HK-2 (cell line): Measurements from ENCODE around the gene AMDHD2.

Source experiments
- DNase-seq: peaks from one replicate; pipeline ENCODE4 v3.0.0-alpha.2; 2018; ENCODE audit not compliant: unreplicated experiment

Gene AMDHD2

DNA sequence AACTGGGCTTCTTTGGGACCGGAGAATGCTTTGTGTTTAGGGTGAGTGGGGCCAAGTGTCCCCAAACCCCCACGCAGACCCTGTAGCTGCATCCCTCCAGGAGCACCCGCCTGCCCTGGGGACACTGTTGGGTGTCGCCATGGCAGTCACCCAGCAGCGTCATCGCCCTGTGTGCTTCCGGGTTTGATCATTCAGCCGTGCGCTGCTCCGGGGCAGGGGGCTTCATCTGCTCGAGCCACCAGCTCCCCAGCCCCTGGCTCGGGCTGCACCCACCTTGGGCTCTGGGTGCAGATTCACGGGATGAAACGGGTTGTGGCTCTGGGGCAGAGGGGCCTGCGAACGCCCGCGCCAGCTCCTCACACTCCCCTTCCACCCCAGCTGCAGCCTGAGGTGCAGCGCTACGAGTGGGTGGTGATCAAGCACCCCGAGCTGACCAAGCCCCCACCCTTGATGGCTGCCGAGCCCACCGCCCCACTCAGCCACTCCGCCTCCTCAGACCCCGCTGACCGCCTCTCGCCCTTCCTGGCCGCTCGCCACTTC is 20.2 kb upstream of the AMDHD2 start:
- DNase-seq = no peak

DNA sequence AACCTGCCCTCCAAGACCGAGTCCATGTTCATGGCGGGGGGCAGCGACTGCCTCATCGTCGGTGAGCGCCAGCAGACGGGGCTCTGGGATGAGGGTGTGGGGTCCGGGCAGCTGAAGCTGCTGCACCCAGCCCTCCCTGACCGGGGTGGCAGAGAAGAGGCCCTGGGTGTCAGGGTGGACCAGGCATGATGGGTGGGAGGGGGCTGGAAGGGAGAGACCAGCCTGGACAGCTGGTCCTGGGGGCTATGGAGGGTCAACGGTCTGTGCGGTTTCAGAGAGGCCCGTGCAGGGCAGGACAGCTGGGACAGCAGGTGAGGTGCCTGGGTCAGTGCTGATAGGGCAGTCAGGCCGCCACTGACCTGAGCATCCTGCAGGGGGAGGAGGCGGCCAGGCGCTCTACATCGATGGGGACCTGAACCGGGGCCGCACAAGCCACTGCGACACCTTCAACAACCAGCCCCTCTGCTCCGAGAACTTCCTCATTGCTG is 19.7 kb upstream of the AMDHD2 start:
- no peak for DNase-seq

DNA sequence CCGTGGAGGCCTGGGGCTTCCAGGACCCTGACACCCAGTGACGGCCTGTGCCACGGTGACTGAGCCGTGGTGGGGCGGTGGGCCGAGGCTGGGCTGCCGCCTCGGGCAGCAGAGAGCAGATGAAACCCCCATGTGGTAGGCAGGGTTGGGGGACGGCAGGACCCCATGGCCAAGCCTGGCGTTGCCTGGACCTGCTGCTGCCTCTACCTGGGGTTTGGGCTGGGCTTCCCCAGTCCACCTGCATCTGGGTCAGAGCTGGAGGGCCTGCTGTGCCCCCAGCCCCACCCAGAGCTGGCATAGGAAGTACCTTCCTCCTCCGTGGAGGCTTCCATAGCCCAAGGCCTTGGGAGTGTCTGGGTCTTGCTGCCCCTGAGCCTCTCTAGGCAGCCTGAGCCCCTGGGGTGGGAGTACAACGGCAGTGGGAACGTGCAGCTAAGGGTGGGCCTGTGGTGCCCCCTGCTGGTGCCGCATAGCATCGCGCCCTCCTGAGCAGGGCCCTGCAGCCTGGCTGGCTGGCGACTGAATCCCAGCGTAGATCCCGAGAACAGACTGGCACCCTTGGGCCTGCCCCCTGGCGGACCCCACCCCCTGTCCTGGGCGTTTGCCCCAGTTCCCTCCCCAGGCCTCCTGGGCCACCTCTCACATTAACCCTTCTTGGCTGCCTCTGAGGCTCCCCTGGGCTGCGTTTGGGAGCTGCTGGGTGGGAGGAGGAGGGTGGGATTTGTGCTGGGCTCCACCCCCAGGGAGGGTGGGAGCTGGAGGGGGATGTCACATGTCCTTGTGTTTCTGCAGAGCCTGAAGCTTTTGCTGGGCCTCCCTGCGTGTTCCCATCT is 19.0 kb upstream of the AMDHD2 start:
- peak; percentile 82 for DNase-seq

DNA sequence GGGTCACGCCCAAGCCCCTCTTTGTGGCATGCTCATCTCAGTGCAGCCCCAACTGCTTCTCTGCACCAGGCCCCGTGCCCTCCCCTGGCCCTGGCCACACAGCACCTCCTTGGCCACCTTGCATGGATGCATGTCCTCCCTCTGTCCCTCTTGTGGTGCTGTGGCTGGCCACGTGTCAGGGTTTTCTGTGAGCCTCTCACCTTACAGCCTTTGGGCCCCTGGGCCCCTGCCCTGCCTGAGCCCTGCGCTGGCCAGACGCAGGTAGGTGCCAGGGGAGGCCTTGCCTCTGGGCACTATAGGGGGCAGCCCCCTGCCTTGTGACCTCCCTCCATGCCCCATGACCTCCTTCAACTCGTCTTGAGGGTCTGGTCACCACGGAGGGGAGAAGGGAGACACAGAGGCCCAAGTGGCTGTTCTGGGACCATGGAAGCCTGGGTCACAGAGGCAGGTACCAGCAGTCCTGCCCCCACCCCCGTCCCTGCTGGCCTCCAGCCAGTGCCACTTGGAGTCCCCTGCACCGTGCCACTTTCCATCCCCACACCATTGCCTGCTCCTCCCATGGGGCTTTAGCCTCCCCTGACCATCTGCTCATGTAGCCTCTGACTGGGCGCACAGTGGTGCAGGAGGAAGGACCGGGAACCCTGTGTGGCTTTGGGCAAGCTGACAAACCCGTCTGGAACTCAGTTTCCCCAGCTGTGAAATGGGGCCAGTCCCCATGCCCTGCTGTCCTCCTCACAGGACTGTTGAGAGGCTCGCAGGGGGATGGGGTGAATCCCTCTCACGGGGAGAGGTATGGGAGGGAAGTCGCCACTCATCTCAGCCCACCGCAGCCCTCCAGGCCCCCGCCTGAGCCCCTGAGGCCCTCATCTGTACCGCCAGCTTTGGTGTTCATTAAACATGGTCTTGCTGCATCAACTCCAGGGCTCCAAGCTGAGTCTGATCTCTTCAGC is 17.9 kb upstream of the AMDHD2 start:
- DNase-seq = no peak

DNA sequence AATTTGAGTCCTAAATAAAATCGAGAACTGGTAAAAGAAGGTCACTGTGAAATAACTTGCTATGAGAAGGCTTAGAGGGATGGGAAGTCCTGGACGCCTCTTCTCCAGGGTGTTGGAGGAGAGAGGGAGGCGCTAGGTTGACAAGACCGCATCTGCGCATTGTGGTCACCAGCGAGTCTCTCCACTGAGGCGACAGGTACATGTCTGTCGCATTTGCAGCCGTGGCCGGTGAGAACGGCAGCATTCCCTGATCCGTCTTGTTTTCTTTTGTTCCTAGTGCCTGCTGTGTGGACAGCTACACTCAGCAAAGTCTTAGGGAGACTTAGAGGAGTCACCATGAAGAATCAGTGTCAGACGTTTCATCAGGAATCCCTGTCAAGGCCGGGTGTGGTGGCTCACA is 14.5 kb upstream of the AMDHD2 start:
- DNase-seq = no peak

DNA sequence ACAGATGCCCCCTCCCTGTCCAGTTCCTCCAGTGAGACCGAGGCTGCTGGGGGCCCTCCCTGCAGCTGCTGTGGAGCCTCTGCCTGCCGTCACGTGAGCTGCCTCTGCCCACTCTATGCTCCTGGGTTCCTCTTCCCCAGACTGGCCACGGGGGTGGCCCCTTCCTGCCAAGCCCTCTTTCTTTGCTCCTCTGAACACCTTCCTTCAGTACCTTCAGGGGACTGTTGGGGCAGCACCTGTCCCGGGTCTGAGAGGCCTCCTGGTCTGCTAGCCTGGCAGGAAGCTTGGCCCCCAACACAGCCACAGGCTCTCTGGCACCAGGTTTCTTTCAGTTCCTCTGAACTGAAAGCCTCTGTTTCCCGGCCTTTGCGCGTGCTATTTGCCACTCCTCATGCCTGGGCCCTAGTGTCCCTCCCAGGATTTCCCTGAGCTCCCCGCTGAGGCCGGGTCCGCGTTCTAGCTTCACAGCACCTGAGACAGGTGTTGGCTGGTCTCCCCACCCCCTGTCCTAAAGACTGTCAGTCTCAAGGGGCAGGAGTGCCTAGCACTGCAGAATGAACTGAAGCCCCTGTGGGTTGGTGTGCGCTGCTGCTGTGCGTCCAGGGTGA is 13.0 kb upstream of the AMDHD2 start:
- DNase-seq = no peak

DNA sequence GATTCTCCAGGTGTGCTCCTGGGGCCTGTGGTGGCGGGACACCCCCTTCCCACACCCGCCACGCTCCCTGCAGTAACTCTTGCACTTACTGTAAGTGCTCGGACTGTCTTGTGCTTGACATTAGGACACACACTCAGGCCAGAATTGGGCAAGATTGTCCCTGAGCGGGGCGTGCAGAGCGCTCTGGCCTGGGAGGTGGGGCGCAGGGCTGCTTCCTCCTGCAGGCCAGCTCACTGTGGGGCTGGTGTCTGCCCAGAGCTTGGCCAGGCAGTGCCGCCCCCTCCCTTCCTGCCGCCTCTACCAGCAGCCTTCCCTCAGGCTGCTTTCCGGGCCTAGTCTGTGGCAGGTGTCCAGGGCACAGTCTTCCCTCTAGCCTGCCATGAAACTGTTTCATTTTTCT is 12.5 kb upstream of the AMDHD2 start:
- no peak for DNase-seq

DNA sequence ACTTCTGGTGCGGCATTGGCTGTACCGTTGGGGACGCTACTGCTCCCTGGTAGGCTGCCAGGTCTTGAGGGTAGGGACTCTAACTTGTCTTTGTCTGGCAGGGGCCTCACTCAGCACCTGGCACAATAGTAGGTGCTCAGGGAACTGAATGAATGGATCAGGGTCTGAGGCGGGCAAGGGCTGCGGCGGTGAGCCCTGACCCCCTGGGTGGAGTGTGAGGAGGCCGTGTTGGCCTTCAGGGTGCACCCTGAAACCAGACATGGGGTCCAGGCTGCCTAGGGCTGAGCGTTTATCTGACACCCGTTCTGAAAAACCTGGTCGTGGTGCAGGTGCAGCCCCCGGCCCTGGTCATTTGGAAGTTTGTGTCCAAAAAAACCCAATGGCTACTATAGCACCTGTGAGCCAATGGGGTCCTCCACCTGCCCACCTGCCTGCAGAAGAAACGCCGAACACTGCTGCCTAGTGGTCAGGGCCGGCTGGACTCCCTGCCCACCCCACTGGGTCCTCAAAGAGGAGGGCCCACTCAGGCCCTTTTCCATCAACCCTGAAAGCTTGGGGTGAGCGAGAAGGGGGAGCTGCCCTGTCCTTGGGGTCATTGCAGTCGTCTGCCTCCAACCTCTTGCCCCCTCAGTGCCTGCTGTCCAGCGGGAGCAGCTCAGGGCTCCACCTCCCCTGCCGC is 11.3 kb upstream of the AMDHD2 start:
- DNase-seq = no peak

DNA sequence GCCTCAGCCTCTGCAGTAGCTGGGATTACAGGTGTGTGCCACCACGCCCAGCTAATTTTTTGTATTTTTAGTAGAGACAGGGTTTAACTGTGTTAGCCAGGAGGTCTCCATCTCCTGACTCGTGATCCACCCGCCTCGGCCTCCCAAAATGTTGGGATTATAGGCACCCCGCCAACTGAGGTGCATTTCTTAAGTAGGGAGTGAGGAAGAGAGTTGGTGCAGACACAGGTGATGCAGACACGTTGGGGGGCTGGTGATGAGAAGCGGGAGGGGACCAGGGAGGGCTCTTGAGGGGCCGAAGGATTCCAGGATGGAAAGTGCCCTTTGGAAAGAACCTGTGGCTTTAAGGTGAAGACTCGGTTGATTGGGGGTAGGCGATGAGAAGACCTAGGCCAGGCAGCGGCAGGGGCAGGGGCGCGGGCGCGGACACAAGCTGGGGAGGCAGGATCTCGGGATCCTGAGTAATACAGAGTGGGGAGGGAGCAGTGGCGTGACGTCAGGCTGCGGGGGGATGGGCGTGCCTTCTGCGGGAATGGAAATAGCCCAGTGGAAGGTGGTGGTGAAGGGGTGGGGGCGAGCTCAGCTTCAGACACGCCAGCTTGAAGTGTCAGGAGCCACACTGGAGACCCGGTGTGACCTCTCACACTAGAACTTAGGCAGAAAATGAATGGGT is 8.9 kb upstream of the AMDHD2 start:
- no peak for DNase-seq

DNA sequence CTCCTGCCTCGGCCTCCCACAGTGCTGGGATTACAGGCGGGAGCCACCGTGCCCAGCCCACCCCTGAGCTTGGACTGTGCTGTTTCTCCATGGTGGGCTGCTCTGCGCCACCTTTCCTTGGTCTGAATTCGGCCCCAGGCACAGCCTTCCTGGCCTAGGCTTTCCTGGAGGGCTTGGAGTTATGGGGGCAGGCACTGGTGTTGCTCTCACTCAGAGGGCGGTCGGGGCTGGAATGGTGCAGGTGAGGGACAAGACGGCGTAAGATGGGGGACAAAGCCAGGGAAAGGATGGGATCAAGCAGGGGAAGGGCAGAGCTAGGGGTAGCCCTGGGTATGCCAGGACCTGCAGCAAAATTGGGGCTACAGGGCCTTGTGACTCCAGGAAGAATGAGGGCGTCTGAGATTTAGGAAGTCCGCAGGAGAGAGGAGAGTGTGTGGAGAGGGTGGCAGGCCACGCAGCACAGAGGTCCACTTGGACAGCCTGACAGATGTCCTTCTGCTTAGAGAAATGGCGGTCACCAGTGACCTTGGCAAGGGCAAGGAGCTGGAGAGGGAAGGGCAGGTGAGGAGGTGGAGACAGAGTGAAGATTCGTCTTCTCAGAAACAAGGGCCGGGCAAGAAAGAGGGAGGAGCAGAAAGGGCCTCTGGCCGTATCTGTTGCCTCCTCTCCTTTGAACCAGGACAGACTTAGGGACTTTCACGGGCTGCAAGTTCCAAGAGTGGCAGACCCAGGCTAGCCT is 8.0 kb upstream of the AMDHD2 start:
- no peak for DNase-seq

DNA sequence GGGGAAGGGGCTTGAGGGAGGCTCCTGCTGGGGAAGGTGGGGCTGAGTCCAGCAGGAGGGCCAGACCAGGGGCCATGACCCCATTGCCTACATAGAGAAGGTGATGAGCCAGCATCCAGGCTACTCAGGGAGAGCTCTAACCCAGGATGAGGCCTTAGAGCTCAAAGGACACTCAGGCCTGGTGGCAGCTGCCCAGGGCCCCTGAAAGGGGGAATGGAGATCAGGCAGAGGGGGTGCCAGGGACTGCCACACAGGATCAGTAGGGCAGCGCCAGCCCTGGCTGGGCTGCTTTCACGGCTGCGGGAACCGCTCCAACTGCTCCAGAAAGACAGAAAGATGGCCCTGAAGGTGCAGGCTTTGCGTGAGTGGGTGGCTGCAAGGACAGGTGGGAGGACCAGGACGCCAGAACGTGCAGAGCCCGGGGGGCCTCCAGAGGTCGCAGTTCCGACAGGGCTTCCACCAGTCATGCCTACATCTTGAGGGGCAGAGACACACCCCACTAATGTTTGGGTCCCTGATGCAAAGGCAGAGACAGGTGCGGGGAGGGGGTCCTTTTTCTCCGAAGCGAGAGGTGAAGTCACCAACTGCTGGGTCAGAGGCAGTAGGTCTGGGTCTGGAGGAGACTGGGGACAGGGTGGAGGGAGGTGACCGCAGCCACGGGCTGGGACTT is 7.3 kb upstream of the AMDHD2 start:
- no peak for DNase-seq

DNA sequence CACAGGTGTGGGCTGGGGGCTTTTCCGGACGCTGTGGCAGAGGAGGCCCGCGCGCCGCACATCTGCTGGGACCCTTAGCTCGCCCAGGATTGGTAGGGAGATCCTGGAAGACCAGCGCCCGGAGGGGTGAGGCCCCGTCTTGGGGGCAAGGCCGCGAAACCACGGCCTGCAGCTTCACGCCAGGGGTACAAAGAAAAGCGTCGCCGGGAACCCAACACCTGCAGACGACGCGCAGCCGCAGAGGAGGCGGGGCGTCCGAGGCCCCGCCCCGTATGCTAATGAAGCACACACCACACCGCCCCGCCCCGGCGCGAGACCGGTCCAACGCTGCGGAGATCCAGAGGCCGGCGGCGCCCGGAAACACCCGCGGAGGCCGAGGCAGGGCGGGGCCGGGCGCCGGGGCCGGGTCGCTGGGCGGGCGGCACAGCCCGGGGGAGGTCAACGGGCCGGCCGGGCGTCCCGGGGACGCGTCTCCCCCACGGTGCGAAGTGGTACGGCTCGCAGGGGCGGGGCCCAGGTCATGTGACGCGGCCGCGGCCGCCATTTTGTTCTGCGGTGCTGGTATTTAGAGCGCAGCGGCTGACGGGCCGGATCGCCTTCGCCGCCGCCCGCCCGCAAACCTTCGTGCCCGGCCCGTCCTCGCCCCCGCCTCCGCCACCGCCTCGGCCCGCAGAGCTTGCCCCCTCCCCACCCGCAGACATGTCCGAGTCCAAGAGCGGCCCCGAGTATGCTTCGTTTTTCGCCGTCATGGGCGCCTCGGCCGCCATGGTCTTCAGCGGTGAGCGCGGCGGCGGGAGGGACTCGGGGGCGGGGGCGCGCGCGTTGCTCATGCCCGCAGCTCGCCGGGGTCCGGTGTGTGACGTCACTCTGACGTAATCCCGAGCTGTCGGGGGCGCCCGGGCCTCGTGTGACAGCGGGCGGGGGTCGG is 6.5 kb upstream of the AMDHD2 start, which contains the start of gene ATP6V0C:
Gene ATP6V0C, plus strand, starts transcription at position 548 of the 928 bp plus-strand sequence. Its CDS starts 152 bp downstream, at position 700.
- DNase-seq = peak; percentile 84

DNA sequence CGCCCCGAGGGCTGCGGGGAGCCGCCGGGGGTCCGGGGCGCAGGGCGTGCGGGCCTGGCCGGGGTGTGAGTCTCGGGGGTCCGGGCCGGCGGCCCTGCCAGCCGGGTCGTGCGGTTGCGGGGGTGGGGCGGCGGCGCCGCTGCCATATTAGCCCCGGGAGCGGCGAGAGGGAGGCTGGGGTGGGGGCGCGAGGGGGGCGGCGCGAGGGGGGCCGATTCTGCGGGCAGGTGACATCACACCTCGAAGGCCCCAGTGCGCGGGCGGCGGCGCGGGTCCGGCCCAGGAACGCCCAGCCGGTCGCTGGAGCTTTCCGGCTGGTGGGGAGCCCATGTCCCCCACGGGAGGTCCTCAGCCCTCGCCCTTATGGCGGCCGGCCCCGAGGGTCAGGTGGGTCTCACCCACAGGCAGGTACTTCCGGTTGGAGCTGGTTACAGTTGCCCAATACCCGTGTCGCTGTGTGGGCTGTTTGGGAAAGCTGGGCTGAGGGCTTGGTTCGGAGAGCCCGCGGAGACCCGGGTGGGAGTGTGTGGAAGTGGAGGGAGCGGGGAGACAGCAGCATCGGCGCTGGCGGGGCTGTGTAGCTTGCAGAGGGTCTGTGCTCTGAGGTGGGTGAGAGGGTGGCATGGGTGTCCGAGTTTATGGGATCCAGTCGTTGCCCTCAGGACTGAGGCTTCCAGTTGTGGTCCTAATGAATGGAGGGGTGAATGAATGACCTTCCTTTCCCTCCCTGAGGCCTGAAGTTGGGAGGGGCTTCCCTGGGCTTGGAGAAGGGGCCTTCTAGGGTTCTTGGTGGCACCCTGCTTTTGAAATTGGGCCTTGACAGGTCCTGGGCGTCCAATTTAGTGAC is 5.6 kb upstream of the AMDHD2 start:
- no peak for DNase-seq

DNA sequence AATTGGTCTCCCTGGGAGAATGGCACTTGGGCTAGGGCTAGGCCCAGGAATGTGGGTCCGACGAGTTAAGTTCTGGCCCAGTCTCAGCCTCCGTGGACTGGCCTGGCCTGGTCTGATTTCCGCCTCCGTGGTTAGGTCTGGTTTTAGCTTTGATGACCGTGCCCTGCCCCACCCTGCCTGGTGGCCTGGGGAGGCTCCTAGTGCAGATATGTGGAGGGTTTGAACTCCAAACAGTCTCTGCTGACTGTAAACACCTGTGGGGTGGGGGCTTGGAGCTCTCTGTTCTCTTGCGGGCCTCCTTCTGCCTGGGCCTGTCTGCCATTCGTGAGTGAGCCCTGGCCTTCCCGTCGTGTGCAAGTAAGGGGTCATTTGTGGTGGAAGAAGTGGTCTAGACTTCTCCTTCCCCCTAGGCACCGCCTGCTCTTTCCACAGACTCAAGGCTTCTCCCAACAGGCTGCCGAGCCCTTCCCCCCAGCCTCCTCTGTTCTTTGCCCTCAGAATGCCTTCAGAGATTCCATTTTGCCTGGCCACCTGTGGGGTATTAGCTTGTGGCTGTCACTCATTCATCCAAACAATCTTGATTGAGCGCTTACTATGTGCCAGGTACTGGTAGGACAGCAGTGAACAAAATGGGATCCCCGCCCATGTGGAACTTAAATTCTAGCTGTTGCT is 4.9 kb upstream of the AMDHD2 start:
- DNase-seq = no peak

DNA sequence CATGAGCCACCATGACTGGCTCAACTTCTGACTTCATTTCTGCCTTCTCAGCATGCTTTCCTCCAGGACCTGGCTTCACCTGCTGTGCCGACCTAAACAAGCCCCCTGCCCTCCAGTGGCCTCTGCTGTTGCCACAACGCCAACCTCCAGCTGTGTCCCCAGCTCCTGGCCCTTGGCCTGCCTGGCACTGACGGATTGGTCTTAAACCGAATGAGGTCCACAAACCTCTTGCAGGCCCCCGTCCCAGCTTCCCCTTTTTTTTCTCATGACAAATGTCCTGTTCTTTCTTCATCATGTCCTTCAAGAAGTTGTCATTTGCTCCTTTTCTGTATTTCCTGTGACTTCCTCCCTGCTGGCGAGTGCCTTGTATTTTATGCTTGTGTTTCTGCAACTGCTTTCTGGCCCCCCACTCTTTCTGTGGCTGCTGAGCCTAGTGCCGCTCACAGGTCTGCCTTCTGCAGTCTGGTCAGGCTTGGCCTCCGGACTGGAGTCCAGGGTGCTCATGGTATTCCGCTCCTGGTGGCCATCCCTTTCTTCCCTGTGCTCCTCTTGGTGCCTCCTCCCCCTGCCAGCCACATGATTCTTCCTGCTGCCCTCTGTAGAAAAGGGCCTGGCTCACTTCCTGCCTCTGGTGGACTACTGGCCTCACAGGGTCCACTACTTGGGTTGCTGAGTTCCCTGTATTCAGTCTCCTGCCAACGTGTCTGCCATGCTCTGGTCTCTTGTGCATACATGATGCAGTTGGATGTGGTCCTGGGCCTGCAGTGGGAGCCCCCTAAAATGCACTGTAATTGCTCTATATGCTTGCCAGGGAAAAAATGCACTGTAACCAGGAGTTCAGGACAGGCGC is 3.6 kb upstream of the AMDHD2 start:
- no peak for DNase-seq
